A172 (cell line): Measurements from ENCODE around the gene MX2. TPM values are rescaled to one million over a fixed set of nuclear protein-coding genes. Genes with fewer than 3 reads are reported as not detected.
"Not testable (repeated sequence)": the region's sequence is repeated elsewhere in the genome, so short reads cannot be mapped to it uniquely, and the experiment has no call there.

Source experiments
- DNase-seq: peaks from one replicate; pipeline ENCODE4 v3.0.0-alpha.2; 2015; ENCODE audit warnings: low spot score
- total RNA-seq: library from RNA; depleted of rRNA; stranded (reverse); fragments of >200 nt; shearing (Covaris generic); gene quantifications from 2 replicates; pipeline ENCODE4 v1.2.3, GENCODE V29; 2014; rRNA removed

The MX2 gene, protein sequence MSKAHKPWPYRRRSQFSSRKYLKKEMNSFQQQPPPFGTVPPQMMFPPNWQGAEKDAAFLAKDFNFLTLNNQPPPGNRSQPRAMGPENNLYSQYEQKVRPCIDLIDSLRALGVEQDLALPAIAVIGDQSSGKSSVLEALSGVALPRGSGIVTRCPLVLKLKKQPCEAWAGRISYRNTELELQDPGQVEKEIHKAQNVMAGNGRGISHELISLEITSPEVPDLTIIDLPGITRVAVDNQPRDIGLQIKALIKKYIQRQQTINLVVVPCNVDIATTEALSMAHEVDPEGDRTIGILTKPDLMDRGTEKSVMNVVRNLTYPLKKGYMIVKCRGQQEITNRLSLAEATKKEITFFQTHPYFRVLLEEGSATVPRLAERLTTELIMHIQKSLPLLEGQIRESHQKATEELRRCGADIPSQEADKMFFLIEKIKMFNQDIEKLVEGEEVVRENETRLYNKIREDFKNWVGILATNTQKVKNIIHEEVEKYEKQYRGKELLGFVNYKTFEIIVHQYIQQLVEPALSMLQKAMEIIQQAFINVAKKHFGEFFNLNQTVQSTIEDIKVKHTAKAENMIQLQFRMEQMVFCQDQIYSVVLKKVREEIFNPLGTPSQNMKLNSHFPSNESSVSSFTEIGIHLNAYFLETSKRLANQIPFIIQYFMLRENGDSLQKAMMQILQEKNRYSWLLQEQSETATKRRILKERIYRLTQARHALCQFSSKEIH
- total RNA-seq = 9.7 and 13.2 TPM in 2 replicates

- DNase-seq = peak; percentile 93
Measured at GRCh38 chr21:41361786-41362604, at the start of gene MX2. Gene MX2 (plus strand): TSS chr21:41362027. CDS start chr21:41376907, 14,880 bp downstream.

DNA sequence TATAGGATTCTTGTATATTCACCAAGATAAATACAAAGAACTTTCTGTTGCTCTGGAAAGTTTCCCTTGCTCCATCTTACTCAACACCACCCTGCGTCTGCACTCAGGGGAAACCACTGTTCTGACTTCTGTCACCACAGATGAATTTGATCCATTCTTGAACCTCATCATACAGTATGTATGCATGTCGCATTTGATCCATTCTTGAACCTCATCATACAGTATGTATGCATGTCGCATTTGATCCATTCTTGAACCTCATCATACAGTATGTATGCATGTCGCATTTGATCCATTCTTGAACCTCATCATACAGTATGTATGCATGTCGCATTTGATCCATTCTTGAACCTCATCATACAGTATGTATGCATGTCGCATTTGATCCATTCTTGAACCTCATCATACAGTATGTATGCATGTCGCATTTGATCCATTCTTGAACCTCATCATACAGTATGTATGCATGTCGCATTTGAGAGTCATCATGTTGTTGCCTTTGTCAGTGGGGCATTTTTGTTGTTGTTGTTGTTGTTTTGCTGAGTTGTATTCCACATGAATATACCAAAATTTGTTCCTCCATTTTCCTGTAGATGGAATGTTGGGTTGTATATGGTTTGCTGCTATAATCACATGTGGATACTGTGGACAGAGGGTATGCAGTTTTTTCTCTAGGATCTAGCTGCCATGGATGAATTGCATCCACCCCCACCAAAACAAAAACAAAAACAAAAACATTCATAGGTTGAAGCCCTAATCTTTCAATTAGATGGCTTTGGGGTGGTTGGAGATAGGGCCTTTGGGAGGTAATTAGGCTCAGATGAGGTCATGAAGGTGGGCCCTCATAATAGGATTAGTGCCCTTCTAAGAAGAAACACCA is 48.3 kb upstream of the MX2 start:
- DNase-seq = not testable (repeated sequence)

DNA sequence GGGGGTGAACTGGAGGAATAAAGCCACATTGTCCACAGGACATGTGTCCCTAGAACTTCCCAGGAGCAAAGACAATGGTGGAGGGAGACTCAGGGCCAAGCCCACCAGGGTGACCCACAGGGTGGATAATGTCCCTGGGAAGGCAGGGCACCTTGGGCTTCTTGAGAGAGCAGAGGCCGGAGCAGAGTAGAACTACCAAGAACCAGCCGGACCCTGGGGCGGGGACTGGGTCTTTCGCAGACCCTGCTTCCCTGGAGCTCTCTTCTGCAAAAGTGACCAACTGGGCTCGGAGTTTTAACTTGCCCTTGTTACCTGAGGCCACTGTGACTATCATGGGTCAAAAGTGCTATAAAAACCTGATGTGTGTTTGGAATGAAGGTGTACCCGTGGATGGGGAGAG is 46.1 kb upstream of the MX2 start:
- no peak for DNase-seq

GRCh38 chr21:41316200-41317062 is 45.4 kb upstream of the MX2 start, which contains the start of gene FAM3B:
Gene FAM3B (plus strand): TSS chr21:41316801. CDS start chr21:41316880, 79 bp downstream.
- DNase-seq = no peak

GRCh38 chr21:41317063-41317392 is 44.8 kb upstream of the MX2 start:
- no peak for DNase-seq

DNA sequence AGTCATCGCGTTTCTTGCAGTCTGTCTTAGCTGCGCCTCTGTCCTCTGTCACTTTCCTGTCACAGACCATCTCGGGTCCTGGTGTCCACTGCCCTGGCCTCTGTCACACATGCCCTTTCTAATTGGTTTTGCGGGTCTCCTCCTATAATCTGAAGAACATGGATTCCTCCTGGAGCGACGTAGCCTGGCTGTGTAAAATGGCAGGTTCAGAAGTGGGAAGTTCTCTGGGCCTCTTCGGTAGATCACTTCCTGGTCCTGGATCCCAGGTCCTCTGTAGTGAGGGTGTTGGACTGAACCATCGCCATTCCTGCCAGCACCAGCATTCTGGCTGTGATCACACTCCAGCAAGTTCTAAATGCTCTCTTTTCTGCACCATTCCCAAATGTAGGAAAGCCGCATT is 44.4 kb upstream of the MX2 start:
- no peak for DNase-seq

GRCh38 chr21:41318218-41318617 is 43.6 kb upstream of the MX2 start:
- no peak for DNase-seq

DNA sequence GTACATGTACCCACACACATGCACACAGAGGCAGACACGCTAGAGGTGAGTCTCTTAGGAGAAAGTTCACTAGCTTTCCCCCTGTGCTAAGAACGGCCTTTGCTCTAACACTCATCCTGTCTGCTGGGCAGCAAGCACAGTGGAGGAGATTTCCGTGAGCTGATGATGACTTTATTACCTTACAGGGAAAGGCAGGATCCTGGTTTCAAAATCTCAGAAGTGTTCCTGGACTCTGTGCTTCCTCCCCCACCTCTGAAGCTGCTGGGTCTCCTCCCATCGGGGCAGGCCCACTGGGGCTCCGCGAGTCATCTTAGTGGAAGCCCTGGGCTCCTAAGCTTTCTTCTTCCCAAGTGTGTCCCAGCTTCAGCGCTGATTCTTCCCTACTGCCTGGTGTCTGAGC is 42.6 kb upstream of the MX2 start:
- peak; percentile 13 for DNase-seq

DNA sequence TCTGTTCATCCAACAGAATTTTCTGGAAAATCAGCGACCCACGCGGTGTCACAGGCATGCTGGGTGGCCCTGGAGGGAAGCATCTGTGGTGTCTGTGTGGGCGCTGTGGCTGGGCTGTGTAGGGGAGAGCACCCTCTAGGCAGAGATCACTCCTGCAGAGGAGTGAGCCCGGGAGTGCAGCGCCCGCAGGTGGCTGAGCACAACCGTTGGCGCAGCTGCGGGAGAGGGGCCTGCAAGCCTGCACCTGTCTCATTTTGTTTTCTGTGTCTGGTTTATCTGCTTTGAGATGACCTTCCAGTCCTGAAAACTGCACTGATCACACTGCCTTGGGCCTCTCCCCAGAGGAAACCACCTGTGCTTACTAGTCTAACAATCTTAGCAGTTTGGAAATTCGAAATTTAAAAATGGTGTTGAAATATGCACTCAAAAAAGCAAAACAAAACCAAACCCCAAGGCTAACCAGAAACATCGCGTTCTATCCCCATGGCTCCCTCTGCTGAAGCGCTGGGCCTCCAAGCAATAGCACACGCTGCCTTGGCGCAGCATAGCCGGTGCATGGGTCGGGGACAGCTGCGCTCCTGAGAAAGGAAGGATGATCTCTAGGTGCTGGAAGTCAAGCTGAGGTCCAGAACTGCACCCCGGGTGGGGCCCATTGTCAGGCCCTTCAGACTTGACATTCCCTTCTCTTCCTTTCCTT is 40.5 kb upstream of the MX2 start:
- DNase-seq = no peak

GRCh38 chr21:41321908-41322495 is 39.8 kb upstream of the MX2 start:
- no peak for DNase-seq

- no peak for DNase-seq
Measured at GRCh38 chr21:41322496-41323382, 39.1 kb upstream of the MX2 start.

- DNase-seq = no peak
Measured at GRCh38 chr21:41325138-41325912, 36.5 kb upstream of the MX2 start.

- no peak for DNase-seq
Measured at GRCh38 chr21:41326414-41327080, 35.3 kb upstream of the MX2 start.

- no peak for DNase-seq
Measured at GRCh38 chr21:41327753-41328152, 34.1 kb upstream of the MX2 start.

DNA sequence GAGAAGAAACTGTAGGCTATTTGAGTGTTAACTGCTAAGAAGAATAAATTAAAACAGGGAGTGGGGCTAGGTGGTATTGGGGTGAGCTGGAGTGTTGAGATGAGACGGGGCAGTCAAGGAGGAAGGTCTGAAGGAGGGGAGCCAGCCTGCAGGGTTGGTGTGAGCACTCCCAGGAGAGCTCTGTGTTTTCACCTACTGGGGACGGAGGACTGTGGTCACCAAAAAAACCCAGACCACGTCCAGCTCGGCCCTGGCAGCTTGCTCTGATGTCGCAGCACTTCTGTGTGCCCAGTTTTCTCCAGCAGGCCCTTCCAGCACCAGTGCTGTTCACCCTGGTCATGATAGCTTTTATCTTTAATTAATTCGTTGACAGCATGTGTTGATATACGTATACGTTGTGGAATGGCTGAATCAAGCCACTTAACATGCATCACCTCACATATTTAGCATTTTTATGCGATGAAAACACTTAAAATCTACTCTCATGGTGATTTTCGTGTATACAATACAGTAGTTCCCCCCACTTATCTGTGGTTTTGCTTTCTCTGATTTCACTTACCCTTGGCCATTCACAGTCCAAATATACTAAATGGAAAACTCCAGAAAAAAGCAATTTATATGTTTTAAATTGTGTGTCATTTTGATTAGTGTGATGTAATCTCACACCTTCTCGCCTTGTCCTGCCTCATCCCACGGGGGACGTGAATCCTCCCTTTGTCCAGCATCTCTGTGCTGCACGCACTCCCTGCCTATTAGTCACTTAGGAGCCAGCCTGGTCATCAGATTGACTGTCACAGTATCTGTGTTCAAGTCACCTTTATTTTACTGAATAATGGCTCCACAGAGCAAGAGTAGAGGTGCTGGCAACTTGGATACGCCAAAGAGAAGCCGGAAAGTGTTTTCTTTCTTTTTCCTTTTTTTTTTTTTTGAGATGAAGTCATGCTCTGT is 32.9 kb upstream of the MX2 start:
- peak; percentile 87 for DNase-seq

GRCh38 chr21:41333752-41334151 is 28.1 kb upstream of the MX2 start:
- DNase-seq = no peak
